ENCODE measurements around the gene IWS1.
"Not testable (repeated sequence)": the region's sequence is repeated elsewhere in the genome, so short reads cannot be mapped to it uniquely, and the experiment has no call there.

The IWS1 gene

GRCh38 chr2:127527001-127527804, 914 bp upstream of the IWS1 start:
- no peak for DNase-seq

- DNase-seq: no peak
Measured at GRCh38 chr2:127525691-127526131, 578 bp downstream of the IWS1 start.

GRCh38 chr2:127524198-127524834, 2.0 kb downstream of the IWS1 start:
- DNase-seq: not testable (repeated sequence)

DNA sequence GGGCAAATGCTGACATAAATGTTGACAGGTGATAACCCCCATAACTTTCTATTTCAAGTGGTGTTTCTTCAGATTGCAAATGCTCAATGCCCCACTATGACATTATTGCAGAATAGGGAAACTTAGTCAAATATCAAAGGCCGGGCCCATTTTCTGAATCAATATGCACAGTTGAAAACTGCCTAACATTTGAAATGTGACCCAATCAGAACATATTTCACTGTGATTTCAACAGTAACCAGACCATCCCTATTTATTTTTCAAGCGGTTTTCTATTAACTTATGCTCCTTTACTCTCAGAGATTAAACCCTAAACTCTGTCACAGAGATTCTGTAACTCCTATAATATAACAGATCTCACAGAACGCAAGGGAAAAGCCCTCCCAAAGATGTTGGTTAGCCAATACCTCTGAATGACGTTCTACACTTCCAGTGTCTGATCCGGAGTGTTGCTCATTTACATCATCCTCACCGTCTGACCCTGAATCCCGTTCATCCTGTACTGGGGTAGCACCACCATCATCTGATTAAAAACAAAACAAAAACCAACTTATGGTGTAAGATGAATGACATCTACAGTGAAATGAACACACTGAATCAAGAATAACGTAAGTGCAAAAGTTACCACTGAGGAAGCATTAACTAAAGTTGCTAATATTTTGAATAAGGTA, 2.9 kb downstream of the IWS1 start:
- DNase-seq: no peak

GRCh38 chr2:127520424-127520823, 5.9 kb downstream of the IWS1 start:
- no peak for DNase-seq

DNA sequence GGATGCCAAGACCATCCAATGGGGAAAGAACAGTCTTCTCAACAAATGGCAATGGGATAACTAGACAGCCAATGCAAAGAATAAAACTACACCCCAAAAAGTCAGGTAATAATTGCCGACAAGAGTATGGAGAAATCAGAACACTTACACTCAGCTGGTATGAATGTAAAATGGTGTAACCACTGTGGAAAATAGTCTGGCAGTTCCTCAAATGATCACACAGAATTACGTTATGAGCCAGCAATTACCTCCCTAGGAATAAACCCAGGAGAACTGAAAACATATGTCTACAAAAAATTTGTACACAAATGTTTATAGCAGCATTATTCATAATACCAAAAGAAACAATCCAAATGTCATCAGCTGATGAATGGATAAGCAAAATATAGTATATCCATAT, 8.8 kb downstream of the IWS1 start:
- DNase-seq: no peak

DNA sequence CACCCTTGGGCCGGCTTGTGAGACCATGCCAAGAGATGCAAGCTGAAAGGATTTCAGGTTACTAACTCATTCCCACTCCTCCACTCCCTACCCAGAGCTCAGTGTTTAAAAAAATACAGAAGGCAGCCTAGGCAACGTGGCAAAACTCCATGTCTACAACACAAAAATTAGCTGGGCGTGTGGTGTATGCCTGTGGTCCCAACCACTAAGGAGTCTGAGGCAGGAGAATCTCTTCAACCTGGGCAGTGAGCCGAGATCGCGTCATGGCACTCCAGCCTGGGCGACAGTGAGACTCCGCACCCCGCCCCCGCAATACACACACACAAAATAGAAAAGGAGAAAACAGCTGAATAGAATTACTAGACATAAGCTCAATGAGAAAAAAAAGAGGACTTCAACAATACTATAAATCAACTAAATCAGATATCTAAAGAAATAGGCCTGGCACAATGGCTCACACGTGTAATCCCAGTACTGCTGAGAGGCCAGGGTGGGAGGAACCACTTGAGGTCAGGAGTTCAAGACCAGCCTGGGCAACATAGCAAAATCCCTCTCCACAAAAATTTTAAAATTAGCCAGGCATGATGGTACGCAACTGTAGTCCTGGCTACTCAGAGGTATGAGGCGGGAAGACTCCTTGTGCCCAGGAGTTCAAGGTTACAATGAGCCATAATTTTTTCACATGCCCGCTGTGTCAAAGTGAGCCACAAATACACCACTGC, 10.1 kb downstream of the IWS1 start:
- DNase-seq: peak; percentile 89

GRCh38 chr2:127515383-127515915, 10.8 kb downstream of the IWS1 start:
- DNase-seq: no peak

GRCh38 chr2:127514485-127514884, 11.8 kb downstream of the IWS1 start:
- DNase-seq: no peak

- DNase-seq: no peak
Measured at GRCh38 chr2:127514076-127514475, 12.2 kb downstream of the IWS1 start.

DNA sequence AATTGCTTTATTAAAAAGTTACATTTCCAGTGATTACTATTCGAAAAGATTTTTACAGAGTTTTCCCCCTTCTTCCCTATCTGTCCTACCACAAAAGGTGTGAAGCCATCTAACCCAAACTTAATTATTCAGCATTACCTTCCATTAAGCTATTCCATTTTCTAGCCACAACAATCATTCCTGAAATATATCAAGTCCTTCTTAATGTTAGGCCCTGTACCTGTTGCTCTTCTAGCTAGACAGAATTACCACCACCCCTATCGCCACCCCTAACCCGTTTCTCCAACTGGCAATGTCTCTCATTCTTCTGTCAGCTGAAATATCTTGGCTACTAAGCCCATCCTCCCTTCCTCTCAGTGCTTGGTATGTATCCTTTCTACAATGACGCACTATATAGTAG, 13.9 kb downstream of the IWS1 start:
- no peak for DNase-seq

- DNase-seq: no peak
Measured at GRCh38 chr2:127511917-127512316, 14.4 kb downstream of the IWS1 start.

DNA sequence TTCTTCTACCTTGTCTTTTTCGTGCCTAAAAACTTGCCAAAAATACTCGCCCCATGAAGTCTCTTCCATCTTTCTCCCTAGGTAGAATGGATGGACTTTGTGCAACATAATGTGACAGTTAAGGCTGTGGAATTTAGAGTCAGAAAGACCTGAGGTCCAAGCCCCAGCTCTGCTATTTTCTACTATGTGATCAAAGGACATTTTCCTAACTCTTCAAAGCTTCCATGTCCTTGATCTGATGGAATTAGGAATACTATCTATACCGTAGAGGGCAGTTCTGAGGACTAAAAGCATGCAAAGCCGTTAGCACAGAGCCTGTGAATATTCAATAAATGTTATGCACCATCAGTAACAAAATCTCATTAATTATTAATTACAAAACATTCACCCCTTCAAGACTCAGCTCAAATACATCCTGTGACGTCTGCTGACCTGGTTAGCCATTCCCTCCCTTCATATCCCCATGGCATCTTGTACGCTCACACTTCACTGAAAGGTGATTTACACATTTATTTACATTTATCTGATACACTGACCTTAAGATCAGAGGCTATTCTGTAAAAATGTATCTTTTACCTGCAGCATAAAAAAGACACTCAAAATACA, 15.1 kb downstream of the IWS1 start:
- DNase-seq: no peak

DNA sequence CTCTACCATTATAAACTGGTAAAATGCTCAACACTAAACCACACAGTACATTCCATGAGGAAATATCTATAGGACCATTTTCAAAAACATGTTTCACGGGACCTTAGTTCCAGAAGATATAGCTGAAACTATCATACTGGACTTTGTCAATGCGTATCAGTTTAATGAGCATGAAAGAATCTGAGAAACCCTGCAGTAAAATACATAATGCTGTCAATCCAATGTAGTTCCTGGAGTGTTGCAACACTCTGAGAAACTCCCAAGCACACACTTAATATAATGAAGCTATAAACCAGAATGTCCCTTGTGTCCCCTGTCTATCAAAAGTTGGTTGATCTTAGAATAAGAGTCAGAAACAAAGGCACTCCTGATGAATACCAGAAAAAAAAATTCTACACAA, 16.2 kb downstream of the IWS1 start:
- DNase-seq: no peak

DNA sequence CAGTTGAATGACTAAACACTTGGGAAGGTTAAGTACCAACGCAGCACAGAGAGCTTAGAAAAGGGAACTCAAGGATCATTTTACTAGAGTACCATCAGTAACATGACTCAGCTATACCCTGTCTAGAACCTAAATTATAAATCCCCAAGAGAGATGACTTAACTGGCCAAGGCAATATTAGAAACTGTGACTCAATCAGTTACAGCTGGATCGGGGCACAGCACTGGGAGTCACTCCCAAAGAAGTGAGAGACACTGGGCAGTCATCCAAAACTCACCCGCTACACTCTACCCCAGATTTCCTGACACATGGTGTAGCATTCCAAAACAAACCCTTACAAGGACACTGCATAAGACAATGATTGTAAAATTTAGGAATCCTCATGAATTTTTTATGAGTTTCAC, 17.7 kb downstream of the IWS1 start:
- peak; percentile 69 for DNase-seq

- no peak for DNase-seq
Measured at GRCh38 chr2:127508023-127508630, 18.2 kb downstream of the IWS1 start.

- no peak for DNase-seq
Measured at GRCh38 chr2:127506510-127506909, 19.8 kb downstream of the IWS1 start.

DNA sequence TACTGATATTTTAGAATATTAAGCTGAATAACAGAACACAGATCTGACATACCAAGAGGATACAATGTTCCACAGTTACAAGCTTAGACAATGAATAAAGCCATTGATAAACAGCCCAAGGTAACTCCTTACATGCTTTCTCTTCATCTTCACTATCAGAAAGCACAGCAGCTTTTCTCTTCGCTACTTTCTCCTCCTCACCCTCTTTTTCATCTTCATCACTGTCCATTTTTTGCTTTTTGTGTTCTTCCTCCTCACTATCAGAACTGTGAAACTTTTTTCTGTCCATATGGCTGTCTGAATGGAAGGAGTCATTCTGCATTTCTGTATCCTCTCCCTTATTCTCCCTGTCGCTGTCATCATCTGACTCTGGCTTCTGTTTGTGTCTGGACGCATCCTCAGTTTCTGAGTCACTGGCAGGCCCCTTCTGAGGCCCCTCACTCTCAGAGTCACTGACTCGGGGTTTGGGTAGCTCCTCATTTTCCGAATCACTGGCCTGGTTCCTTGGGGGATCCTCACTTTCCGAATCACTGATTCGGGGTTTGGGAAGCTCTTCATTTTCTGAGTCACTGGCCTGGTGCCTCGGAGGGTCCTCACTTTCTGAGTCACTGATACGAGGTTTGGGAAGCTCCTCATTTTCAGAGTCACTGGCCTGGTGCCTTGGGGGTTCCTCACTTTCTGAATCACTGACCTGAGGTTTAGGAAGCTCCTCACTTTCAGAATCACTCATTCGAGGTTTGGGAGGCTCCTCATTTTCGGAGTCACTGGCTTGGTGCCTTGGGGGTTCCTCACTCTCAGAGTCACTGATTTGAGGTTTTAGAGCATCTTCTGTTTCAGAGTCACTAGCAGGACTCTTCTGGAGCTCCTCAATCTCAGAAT, 21.5 kb downstream of the IWS1 start:
- no peak for DNase-seq

DNA sequence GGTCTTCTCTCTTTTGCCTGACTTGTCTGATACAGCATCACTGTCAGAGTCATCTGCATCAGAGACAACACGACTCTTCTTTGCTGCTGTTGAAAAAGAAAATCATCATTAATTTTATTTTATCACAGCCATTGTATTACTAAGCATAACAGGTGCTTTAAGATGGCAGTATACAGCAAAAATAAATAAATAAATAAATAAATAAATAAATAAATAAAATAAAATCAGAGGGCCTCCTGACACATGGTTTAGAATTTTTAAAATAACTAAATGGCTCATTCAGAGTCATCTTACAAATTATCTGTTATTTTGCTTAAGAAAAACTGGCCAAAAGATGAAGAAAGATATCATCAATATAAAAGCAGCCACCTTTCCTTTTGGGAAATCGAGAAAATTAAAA, 22.8 kb downstream of the IWS1 start:
- DNase-seq: no peak

- DNase-seq: no peak
Measured at GRCh38 chr2:127498386-127498785, 27.9 kb downstream of the IWS1 start.

- no peak for DNase-seq
Measured at GRCh38 chr2:127490283-127490682, 36.0 kb downstream of the IWS1 start.
